GM18907 (cell line): ENCODE results near the gene LPCAT1.
A peak's percentile ranks its signal among the peaks of the same experiment; 100 is the strongest.
"Not testable (repeated sequence)": the region's sequence is repeated elsewhere in the genome, so short reads cannot be mapped to it uniquely, and the experiment has no call there.

Source experiments
- ATAC-seq: cut with Tn5 transposase; IDR thresholded peaks from one replicate; pipeline ENCODE4 v1.9.1; 2021; ENCODE audit warnings: mild to moderate bottlenecking, moderate library complexity; ENCODE audit not compliant: unreplicated experiment

LPCAT1 gene, protein sequence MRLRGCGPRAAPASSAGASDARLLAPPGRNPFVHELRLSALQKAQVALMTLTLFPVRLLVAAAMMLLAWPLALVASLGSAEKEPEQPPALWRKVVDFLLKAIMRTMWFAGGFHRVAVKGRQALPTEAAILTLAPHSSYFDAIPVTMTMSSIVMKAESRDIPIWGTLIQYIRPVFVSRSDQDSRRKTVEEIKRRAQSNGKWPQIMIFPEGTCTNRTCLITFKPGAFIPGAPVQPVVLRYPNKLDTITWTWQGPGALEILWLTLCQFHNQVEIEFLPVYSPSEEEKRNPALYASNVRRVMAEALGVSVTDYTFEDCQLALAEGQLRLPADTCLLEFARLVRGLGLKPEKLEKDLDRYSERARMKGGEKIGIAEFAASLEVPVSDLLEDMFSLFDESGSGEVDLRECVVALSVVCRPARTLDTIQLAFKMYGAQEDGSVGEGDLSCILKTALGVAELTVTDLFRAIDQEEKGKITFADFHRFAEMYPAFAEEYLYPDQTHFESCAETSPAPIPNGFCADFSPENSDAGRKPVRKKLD

DNA sequence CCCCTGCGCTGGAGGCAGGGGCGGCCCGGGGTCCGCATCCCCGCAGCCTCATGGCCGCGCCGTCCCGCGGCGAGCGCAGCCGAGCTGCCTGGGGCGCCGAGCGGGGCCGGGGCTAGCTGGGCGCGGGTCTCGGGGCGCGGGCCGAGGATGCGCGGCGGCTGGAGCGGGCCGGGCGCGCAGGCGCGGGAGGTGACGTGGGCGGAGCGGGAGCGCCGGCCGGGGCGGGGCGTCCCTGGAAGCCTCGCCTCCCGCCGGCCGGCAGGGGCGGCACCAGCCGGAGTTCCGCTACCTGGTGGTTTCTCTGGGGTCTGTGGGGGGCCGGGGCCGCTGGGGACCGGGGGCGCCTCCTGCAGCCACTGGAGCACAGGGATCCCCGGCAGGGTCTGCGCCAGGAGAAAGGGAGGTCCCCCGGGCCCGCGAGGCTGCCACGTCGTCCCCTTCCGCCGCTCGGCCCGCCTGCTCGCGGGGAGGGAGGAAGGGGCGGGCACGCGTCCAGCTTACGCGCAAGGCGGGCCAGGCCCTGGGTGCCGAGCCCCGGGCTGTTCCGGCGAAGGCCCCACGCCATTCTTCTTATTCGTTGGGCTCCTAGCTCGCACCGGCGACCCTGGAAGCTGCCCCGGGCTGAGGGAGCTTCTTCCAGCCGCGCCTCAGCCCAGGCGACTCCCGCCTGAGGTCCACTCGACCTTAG, at the start of gene LPCAT1:
Gene LPCAT1, minus strand, starts transcription at position 168 of the 688 bp plus-strand sequence. Its CDS starts 116 bp downstream, at position 52.
- ATAC-seq = peak; percentile 76

DNA sequence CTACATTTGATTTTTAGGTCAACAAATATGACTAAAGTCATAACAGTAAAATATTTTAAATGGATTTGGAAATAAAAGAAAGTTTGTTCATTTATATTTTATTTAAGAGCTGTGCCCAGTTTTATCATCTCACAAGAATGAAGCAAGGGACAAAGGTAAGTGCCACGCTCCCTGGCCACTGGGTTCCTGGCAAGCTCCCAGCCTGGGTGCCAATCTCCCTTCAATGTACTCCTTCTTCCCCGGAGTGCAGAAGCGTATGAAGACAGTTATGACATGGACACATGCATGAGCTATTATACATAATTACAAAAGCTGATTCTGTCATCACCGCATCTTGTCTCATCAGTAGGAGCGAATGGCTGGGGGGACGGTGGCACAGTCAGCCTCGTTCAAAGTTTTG, 48.1 kb upstream of the LPCAT1 start:
- ATAC-seq = not testable (repeated sequence)

DNA sequence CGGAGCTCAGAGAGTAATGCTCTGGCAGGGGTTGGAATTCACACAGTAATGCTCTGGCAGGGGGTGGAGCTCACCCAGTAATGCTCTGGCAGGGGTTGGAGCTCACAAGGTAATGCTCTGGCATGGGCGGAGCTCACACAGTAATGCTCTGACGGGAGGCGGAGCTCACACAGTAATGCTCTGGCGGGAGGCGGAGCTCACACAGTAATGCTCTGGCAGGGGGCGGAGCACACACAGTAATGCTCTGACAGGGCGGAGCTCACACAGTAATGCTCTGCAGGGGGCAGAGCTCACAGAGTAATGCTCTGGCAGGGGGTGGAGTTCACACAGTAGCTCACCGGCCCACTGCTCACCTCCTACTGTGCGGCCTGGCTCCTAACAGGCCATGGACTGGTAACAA, 47.2 kb upstream of the LPCAT1 start:
- ATAC-seq = no peak

DNA sequence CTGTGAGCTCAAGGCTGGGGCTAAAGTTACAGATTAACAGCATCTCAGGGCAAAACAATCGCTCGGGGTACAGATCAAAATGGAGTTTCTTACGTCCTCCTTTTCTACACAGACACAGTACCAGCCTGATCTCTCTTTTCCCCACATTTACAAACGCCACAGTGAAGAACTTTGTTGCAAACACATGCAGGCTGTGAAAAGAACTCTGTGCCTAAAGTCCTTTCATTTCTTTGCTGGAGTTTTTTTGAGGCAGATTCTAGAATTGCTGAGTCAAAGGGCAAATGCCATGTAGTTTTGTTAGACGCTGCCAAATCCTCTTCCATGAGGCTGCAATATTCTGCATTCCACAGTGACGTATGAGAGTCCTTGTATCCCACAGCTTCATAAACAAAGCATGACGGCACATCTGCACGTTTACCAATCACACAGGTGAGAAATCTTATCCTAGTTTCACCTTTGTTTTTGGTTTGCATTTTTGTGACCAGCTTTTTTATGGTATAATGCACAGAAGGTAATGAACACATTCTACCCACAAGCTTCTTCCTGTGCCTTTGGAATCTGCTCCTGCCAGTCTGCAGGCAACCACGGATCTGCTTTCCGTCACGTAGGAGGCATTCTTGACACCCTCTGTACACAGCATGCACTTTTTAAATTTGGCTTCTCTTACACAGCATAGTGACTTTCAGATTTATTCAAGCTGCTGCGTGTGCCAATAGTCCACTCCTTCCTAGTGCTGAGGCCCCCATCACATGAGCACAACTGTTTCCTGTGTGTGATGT, 44.6 kb upstream of the LPCAT1 start:
- ATAC-seq = no peak

DNA sequence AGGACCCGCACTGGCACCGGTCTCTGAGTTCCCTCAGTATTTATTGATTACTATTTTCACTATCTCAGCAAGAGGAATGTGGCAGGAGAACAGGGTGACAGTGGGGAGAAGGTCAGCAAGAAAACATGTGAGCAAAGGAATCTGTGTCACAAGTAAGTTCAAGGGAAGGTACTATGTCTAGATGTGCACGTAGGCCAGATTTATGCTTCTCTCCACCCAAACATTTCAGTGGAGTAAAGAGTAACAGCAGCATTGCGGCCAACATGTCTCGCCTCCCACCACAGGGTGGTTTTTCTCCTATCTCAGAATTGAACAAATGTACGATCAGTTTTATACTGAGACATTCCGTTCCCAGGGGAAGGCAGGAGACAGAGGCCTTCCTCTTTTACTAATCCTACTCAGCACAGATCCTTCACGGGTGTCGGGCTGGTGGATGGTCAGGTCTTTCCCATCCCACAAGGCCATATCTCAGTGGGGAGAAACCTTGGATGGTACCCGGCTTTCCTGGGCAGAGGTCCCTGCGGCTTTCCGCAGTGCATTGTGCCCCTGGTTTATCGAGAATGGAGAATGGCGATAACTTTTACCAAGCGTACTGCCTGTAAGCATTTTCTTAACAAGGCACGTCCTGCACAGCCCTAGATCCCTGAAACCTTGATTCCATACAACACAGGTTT, 43.9 kb upstream of the LPCAT1 start:
- ATAC-seq = not testable (repeated sequence)

DNA sequence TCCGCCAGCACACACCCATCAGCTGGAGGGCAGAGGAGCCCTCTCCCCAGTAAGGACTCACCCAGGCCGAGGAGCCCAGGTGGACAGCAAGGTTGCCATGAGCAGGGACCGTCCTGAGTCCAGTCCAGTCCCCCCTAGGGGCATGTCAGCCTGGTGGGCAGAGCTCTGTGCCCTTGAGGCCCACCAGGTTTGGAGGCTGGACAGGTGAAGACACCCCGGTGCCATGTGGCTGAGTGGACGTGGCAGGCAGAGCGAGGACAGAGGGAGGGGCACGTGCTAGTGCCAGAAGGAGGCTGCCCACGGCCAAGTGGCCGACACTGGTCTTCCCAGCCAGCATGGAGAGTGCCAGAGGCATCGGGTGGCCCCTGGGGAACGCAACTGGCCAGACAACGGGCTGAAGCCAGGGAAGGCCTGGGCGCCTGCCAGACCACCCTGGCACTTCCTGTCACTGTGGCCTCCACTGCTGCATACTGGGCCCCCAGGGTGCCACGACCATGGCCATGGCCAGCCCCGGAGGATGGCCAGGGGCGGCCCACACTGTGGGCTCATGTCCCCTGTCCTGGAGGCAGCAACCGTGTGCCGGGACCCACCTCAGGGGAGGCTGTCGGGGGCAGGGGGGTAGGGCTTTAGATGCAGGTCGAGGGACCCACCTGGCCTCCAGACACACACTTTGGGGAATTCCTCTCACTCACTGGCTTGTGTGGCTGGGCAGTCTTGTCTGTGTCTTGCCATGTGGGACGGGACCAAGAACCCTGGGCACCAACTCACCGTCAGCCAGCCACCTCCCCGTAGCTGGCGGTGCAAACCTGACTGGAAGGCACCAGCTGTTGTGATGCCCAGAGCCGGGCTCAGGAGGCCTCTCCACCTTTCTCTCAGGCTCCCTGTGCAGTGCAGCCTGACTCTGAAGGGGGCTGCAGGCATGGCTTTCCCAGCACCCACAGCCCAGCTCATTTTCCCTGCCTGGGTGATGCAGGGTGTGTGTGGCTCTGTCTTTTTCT, 42.3 kb upstream of the LPCAT1 start:
- no peak for ATAC-seq

DNA sequence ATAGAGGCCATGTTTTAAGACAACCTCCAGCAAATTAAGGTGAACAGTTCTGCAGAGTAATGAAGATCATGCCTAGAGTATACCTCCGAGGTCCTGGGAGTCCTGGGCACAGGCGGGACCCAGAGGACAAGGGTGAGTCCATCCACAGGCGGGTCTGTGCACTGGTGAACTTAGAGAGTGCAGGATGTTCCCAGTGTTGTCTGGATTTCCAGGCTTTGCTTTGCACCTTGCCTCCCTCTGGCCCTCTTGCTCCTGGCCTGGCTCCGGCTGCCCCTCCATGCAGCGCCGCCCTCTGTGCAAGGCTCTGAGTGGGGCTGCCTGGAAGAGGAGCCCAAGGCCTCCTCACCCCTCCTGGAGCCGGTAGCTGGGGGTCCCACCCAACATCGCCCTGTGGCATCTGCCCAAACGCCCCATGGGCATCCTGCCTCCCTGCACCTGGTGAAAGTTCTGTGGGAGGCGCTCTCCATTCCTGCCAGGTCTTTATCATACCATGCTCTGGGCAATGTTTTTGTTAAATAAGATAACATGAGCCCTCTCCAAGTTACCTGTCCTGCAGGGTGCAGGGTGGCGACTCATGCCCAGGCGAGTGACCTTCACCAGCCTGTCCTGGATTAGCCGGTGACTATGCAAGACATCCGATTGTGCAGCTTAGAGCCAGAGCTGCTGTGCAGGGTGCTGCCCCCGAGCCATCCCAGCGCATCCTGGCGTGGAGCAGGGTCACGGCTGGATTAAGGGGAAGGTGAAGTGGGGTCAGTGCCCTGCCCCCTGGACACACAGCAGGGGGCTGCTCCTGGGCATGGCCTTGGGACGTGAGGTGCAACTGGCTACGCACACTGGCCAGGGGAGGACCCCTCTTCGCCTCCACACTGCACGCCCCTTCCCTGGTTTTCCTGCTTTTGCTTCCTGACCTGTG, 41.3 kb upstream of the LPCAT1 start:
- ATAC-seq = no peak

DNA sequence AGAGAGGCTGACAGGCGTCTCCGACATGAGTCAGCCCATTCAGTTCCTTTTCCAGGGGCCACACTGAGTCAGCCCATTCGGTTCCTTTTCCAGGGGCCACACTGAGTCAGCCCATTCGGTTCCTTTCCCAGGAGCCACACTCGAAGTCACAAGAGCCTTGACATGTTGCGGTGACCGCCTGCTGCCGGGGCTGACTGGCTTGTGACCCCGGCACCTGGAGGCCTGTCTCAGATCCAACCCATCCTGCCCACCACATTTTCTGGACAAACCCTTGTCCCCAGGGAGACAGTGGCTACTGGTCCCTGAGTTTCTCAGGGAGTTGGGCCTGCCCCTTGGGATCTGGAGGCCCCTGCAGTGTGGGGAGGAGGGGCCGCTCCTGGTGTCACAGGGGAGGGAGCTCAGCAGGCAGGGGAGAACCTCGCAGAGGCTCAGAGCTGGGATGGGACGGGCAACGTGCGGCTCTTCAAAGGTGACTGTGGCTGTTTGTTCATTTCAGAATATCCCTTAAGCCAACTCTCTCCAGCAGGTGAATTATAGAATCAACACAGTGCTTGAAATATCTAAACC, 40.5 kb upstream of the LPCAT1 start:
- ATAC-seq = no peak

DNA sequence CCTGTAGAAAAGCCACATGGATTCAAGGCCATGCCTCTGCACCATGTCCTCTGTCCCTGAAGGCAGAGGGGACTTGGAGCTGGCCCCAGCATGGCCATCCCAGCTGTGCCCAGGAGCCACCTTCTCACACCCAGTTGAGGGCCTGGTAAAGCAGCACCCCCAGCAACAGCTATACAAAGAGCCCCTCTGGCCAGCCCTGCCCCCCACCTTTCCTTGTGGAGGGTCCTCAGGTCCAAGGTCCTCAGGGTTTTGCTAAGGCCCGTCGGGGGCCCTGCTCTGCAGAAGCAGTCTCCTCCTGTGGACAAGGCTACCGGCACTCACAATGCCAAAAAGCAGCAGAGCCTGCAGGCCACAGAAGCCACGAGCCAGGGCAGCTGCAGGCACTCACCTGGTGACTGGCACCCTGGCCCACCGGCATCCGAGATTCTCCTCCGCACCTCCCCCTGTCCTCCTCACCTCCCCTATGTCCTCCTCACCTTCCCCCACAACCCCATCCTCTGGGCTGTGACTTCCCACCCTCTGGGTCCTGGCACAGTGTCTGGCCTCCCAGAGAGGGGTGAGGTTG, 39.9 kb upstream of the LPCAT1 start:
- no peak for ATAC-seq

DNA sequence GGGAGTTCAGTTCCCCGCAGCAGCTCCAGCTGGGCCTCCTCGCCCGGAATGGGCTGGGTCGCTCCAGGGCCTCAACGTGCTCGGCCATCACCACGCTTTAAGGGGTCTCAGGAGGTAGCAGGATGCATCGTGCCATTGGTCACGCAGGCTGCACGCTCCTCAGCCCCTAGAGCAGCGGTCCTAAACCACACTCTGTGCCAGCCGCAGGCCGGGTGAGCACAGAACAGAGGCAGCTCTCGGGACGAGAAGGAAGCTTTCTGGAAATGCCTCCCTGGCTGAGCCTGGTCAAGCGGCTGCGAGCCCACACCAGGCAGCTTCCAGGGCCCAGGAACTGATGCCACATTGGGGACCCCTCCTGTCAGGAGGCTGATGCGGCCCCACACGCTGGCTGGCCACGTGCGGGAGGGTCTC, 39.3 kb upstream of the LPCAT1 start:
- no peak for ATAC-seq

DNA sequence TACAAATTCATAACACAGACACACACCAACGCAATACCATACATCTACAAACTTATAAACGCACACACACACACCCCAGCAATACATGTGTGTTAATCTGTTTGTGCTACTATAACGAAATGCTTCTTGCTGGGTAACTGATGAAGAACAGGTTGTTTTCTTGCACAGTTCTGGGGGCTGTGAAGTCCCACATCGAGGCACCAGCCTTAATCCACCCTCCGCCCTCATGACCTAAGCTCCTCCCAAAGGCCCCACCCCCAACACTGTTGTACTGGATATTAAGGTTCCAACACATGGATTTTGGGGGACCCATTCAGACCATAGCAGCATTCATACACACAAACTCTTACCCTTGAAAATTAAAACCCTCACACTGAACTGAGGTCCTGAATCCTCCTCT, 38.8 kb upstream of the LPCAT1 start:
- ATAC-seq = no peak

DNA sequence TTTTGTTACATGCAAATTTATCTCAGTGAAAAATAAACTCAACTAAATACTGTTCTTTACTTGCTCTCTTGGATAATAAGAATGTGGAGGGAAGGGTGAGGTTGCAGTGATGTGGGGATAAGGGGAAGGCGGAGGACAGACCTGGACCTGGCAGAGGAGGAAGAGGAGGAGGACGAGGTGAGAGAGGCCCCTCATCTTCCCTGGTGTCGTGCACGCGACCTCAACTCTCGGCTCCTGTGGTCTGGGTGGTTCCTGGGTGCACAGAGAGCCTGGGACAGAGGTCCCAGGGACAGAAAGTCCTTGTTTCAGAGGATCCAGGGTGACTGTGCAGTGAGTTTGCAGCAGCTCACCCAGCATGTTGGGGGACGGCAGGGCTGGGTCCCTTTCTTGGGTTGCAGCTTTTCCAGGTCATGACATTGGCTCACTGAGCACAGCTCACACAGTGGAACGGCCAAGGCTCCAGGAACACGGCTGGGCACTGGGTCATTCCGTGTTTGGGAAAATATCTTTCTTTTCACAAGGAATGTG, 37.7 kb upstream of the LPCAT1 start:
- no peak for ATAC-seq

DNA sequence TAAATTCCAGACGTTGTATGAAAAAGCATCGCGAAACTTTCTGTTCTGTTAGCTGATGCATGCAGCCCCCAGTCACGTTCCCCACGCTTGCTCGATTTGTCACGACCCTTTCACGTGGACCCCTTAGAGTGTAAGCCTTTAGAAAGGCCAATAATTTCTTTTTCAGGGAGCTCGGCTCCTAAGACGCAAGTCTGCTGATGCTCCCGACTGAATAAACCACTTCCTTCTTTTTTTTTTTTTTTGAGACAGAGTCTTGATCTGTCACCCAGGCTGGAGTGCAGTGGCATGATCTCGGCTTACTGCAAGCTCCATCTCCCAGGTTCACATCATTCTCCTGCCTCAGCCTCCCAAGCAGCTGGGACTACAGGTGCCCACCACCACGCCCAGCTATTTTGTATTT, 36.7 kb upstream of the LPCAT1 start:
- ATAC-seq = not testable (repeated sequence)

DNA sequence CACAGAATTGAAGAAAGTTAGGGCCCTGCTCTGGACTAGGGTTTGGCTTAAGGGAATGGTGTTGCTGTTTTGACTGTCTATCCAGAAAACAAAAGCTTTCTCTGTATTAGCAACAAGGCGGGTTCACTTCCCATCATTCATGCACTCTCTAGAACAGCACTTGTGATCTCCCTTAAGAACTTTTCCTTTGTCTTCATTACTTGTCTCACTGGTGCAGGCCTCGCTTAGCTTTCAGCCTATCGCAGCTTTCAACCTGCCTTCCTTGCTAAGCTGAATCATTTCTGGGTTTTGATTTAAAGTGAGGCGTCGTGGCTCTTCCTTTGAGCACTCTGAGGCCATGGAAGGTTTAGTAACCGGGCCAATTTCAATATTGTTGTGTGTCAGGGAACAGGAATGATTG, 35.2 kb upstream of the LPCAT1 start:
- no peak for ATAC-seq

DNA sequence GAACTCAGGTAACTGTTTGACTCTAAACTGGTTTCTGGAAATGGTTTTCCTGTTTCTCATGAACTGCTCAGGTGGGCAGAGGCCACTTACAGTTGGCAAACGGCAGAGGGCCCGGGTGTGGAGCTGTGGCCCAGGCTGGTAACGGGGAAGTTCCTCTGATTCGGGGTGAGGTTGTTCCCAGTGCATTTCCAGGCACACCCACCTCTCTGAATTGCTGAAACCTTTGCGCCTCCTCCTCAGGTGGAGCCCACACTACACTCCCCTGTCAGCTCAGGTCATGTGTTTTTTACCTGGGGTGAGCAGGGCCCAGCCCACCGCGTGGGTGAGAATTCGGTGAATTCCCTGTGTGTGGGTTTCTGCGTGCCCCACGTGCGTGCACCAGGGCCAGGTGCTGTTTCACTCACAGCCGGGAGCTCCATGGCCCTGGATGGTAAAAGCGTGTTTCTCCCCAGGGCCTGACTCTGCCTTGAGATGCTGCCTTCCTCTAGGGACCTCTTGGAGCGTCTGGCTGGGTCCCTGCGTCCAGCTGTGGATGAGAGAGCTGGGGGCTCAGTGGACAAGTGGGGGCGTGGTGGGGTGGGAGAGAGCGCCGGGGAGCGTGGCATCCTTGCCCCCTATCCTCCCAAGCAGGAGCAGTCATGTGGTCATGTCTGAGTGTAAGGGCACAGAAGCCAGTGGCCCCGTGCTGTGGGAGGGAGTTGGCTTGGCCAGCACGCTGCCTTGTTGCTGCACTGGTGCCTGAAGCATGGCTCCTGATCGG, 33.5 kb upstream of the LPCAT1 start:
- ATAC-seq = no peak

DNA sequence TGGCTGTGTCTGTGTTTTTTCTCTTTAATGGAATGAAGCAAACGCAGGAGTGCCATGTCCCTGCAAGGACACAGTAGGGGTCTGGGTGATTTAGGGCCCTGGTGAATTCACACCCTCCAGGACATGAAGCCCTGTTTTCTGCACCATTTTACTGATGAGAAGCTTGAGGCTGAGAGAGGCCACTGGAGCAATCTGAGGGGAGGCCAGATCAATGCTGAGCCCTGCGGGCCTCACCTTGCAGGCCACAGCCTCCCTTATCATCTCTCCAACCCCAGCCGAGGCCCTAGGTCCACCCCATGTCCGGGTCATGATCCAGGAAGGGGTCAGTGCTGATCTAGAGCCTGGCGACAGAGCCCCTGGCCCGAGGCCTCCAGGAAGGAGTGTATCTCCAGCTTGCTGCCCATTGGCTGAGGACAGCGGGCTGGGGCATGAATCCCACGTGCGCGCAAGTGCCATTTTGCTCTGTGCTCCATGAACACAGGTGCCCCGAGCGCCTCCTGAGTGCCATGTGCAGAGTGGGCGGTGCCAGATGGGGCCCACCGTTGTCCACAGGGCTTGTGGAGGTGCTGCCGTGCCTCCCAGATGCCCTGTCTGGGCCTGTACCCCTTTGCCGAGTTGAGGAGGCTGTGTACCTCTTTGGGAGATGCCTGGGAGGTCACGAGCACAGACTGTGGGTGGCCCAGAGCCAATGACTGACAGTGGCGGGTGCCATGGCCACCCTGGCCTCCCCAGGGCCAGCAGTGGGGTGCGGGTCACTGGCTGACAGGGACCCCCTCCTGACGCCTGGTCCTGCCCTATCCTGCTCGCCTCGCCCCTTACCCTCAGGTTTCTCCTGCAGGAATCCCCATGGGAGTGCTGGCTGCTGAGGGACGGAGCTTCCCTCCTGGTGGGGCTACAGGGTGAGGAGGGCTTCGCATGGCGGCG, 32.3 kb upstream of the LPCAT1 start:
- ATAC-seq = no peak
